Mesothelial cell of epicardium (in vitro differentiated cells): Measurements from ENCODE around the gene RNF149. TPM values are rescaled to one million over a fixed set of nuclear protein-coding genes. Genes with fewer than 3 reads are reported as not detected.

Experiments
- DNase-seq, 2 experiments: peaks; one replicate each; pipeline ENCODE4 v3.0.0; 2021; ENCODE audit warnings: low spot score in 2 of 2; ENCODE audit not compliant: unreplicated experiment in 2 of 2
- H3K27ac Mint-ChIP-seq: 2 replicates; pipeline ENCODE4 v1.8.0; 2021; ENCODE audit warnings: mixed read lengths
- H3K27me3 Mint-ChIP-seq: 2 replicates; pipeline ENCODE4 v1.8.0; 2021; ENCODE audit warnings: low read depth, mixed read lengths
- H3K36me3 Mint-ChIP-seq: 2 replicates; pipeline ENCODE4 v1.8.0; 2021; ENCODE audit warnings: mixed read lengths
- H3K4me1 Mint-ChIP-seq: 2 replicates; pipeline ENCODE4 v1.8.0; 2021; ENCODE audit warnings: mixed read lengths
- H3K4me3 Mint-ChIP-seq: 2 replicates; pipeline ENCODE4 v1.8.0; 2021; ENCODE audit warnings: mild to moderate bottlenecking, moderate library complexity, mixed read lengths
- H3K9me3 Mint-ChIP-seq: 2 replicates; pipeline ENCODE4 v1.8.0; 2021; ENCODE audit warnings: mixed read lengths
- microRNA-seq: library from miRNA; unstranded; fragments of <30 nt; microRNA quantifications from one replicate; pipeline ENCODE4 v1.2.0, GENCODE V29; 2021; ENCODE audit warnings: inconsistent platforms, mixed read lengths
- total RNA-seq: library from RNA; stranded (reverse); gene quantifications from 3 replicates; pipeline ENCODE4 v1.2.1, GENCODE V29; 2021
- TF ChIP-seq, protein P1 (sequence below): fragments of 200-600 bp; sonication (generic); IDR thresholded peaks from one replicate; pipeline ENCODE4 v1.5.0; 2021; ENCODE audit warnings: antibody characterized with exemption; ENCODE audit not compliant: unreplicated experiment

RNF149 gene
- total RNA-seq, 1 donor from 2014 or later: 57.6 TPM

DNA sequence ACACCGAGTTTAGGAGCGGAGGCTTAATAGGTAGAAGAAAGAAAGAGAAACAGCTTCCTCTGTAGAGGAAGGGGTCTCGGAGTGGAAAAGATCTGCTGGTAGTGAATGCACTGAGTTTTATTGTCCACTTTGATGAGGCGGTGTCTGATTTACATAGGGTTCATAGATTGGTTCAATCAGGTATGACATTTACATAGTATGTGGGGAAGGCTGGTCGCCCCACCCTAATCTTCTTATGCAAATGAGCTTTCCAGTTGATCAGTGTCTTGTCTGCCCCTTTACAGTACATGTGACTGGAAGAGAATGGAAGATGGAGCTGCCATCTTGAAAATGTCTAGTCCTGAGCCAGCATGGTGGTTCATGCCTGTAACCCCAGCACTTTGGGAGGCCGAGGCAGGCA lies 75.7 kb downstream of the RNF149 start:
- no peaks in the 10 kb centered on the region for H3K27me3 Mint-ChIP-seq
- TF ChIP-seq, protein P1, sequence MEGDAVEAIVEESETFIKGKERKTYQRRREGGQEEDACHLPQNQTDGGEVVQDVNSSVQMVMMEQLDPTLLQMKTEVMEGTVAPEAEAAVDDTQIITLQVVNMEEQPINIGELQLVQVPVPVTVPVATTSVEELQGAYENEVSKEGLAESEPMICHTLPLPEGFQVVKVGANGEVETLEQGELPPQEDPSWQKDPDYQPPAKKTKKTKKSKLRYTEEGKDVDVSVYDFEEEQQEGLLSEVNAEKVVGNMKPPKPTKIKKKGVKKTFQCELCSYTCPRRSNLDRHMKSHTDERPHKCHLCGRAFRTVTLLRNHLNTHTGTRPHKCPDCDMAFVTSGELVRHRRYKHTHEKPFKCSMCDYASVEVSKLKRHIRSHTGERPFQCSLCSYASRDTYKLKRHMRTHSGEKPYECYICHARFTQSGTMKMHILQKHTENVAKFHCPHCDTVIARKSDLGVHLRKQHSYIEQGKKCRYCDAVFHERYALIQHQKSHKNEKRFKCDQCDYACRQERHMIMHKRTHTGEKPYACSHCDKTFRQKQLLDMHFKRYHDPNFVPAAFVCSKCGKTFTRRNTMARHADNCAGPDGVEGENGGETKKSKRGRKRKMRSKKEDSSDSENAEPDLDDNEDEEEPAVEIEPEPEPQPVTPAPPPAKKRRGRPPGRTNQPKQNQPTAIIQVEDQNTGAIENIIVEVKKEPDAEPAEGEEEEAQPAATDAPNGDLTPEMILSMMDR: no peak
- no peak for DNase-seq
- no peak overlapping the region for H3K27ac Mint-ChIP-seq
- H3K4me3 Mint-ChIP-seq: no peak overlapping the region
- H3K9me3 Mint-ChIP-seq: peaks cover 23% of the 10 kb centered on the region
- no peaks in the 10 kb centered on the region for H3K36me3 Mint-ChIP-seq
- H3K4me1 Mint-ChIP-seq: peaks cover under 1% of the 10 kb centered on the region

DNA sequence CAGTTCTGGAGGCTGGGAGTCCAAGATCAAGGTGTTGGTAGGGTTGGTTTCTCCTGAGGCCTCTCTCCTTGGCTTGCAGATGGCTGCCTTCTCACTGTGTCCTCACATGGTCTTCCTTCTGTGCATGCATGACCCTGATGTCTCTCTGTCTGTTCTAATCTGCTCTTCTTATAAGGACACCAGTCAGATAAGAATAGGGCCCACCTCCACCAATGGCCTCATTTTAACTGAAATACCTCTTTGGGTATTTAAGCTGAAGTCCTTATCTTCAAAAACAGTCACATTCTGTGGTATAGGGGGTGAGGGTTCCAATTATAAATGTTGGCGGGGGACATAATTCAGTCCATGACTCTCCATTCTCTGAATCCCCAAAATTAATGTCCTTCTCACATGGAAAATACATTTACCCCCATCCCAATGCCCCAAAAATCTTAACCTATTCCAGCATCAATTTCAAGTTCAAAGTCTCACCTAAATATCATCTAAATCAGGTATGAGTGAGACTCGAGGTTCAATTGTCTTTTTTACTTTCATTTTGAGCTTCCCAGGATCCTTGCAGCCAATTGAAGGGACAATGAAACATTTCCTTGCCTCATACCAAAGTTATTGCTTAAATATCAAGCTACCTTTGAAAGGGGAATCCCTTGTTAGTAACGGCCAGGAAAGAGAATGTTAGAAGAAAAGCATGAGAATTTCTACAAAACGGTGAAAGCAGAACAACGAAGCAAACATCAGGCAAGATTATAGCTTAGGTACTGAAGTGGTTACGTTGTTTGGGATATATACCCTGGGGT lies 76.4 kb downstream of the RNF149 start:
- peaks cover 23% of the 10 kb centered on the region for H3K9me3 Mint-ChIP-seq
- TF ChIP-seq, protein P1: no peak
- no peak overlapping the region for H3K27ac Mint-ChIP-seq

DNA sequence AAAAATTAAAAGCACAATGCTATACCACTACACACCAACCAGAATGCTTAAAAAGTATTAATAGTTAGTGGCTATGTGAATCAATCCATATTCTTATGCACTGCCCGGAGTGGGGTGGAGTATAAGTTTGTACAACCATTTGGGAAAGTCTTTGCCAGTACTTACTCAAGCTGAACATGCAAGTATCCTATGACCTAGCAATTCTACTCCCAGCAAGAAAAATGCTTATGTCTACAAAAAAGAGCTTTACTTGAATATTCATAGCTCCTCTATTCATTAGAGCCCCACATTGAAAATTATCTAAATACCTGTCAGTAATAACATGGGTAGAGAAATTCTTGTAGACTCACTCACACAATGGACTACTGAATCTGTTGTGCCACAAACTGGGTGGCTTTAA lies 77.3 kb downstream of the RNF149 start:
- Mint-ChIP-seq H3K4me3 (no peak overlapping the region), H3K27me3 (no peaks in the 10 kb centered on the region), H3K36me3 (no peaks in the 10 kb centered on the region), H3K9me3 (peaks cover 23% of the 10 kb centered on the region), H3K27ac (no peak overlapping the region), H3K4me1 (no peaks in the 10 kb centered on the region)
- no peak for DNase-seq
- TF ChIP-seq, protein P1: no peak

More for the DNA sequence above, 76.4 kb downstream of the RNF149 start:
- DNase-seq: no peak
- no peaks in the 10 kb centered on the region for H3K27me3 Mint-ChIP-seq
- H3K36me3 Mint-ChIP-seq: no peaks in the 10 kb centered on the region
- no peak overlapping the region for H3K4me3 Mint-ChIP-seq
- H3K4me1 Mint-ChIP-seq: no peaks in the 10 kb centered on the region

GRCh38 chr2:101230541-101231001 lies 77.9 kb downstream of the RNF149 start:
- no peak for DNase-seq
- no peak overlapping the region for H3K4me3 Mint-ChIP-seq
- no peaks in the 10 kb centered on the region for H3K36me3 Mint-ChIP-seq
- H3K4me1 Mint-ChIP-seq: no peaks in the 10 kb centered on the region
- H3K9me3 Mint-ChIP-seq: peaks cover 17% of the 10 kb centered on the region
- no peak overlapping the region for H3K27ac Mint-ChIP-seq
- no peaks in the 10 kb centered on the region for H3K27me3 Mint-ChIP-seq
- TF ChIP-seq, protein P1: no peak

Small RNA genes within 50 kb of the gene (microRNA-seq; reads per million reads assigned to microRNA genes)
- 5.0 reads per million, percentile 18 among the genes with 10 or more reads in this experiment for gene MIR5696

Other genes with a start within 250 kb of the RNF149 start
- gene TBC1D8, start 157.3 kb downstream of the RNF149 start, total RNA-seq: 11.5 to 13.1 TPM (median 12.7 TPM) in 3 replicates
- gene CNOT11, start 55.8 kb downstream of the RNF149 start, total RNA-seq: 38.3 to 38.8 TPM (median 38.7 TPM) in 3 replicates
- 0.20 to 0.88 TPM (median 0.42 TPM) in 3 replicates for gene CREG2, start 78.8 kb upstream of the RNF149 start, total RNA-seq
- gene RFX8, start 166.4 kb upstream of the RNF149 start, total RNA-seq: 0.65 to 0.86 TPM (median 0.66 TPM) in 3 replicates